Caco-2 (cell line): ENCODE results near the gene USP13. TPM values are rescaled to one million over a fixed set of nuclear protein-coding genes. Genes with fewer than 3 reads are reported as not detected.

Experiments
- BruUV-seq: library from RNA; stranded (reverse); fragments of 400-500 nt; replicated peaks from 2 replicates; lab custom pipeline; 2021; lab: Mats Ljungman, UMichigan
- CTCF ChIA-PET: fragments of 300-600 bp; sonication (Branson Sonifier 250); formaldehyde crosslinking; loops from one replicate; lab custom pipeline; 2022; ENCODE audit warnings: antibody characterized with exemption; lab: Charles Lee
- POLR2A ChIA-PET: fragments of 300-600 bp; sonication (Branson Sonifier 250); formaldehyde crosslinking; loops from one replicate; lab custom pipeline; 2022; ENCODE audit warnings: antibody characterized with exemption; lab: Charles Lee
- DNase-seq, 2 experiments: peaks; one replicate each; pipeline versions ENCODE4 v3.0.0 to v3.0.0-alpha.2; 2020 to 2022
- H3K27me3 ChIP-seq: replicated peaks from 2 replicates; pipeline ENCODE4 v1.6.0; 2011; ENCODE audit warnings: low read length; ENCODE audit not compliant: control insufficient read depth, insufficient read depth
- H3K36me3 ChIP-seq: 2 replicates; pipeline ENCODE4 v1.5.1; 2011; ENCODE audit warnings: low read length; ENCODE audit not compliant: control insufficient read depth, insufficient read depth
- H3K4me1 ChIP-seq: fragments of 250-450 bp; sonication (Bioruptor Pico); 2 replicates; pipeline ENCODE4 v1.5.1; 2020; ENCODE audit warnings: mild to moderate bottlenecking
- H3K4me3 ChIP-seq: 2 replicates; pipeline ENCODE4 v1.5.1; 2011; ENCODE audit warnings: low read depth, mild to moderate bottlenecking, control low read depth, low read length
- H3K9me3 ChIP-seq: fragments of 250-450 bp; sonication (Bioruptor Pico); 2 replicates; pipeline ENCODE4 v1.5.1; 2020; ENCODE audit warnings: mild to moderate bottlenecking, moderate library complexity
- H3K27ac Mint-ChIP-seq: one replicate; pipeline ENCODE4 v1.8.0; 2022; ENCODE audit warnings: mixed read lengths; ENCODE audit not compliant: unreplicated experiment
- H3K27me3 Mint-ChIP-seq: one replicate; pipeline ENCODE4 v1.8.0; 2022; ENCODE audit warnings: mixed read lengths; ENCODE audit not compliant: insufficient read depth, unreplicated experiment
- H3K36me3 Mint-ChIP-seq: one replicate; pipeline ENCODE4 v1.8.0; 2022; ENCODE audit warnings: mild to moderate bottlenecking, mixed read lengths; ENCODE audit not compliant: insufficient read depth, unreplicated experiment
- H3K4me1 Mint-ChIP-seq: one replicate; pipeline ENCODE4 v1.8.0; 2022; ENCODE audit warnings: low read depth, mixed read lengths; ENCODE audit not compliant: unreplicated experiment
- H3K4me3 Mint-ChIP-seq: one replicate; pipeline ENCODE4 v1.8.0; 2022; ENCODE audit warnings: mild to moderate bottlenecking, moderate library complexity, mixed read lengths; ENCODE audit not compliant: unreplicated experiment
- H3K9me3 Mint-ChIP-seq: one replicate; pipeline ENCODE4 v1.8.0; 2022; ENCODE audit warnings: mixed read lengths; ENCODE audit not compliant: unreplicated experiment
- intact Hi-C: fragments of 100-400 bp; cut with micrococcal nuclease; formaldehyde crosslinking; loops from one replicate; pipeline ENCODE4 v1.10.0; 2022; ENCODE audit not compliant: unreplicated experiment
- total RNA-seq: library from RNA; stranded (reverse); gene quantifications from 2 replicates; pipeline ENCODE4 v1.2.3, GENCODE V29; 2022
- TF ChIP-seq, protein P1 (sequence below), 2 experiments: fragments of 200-600 bp in 1 of 2; IDR thresholded peaks; 1 replicate in 1 of 2; 2 replicates in 1 of 2; pipeline versions ENCODE4 v1.5.1 to v1.8.0; 2011 to 2022; ENCODE audit warnings: antibody characterized with exemption in 1 of 2, control low read depth in 1 of 2, inconsistent platforms in 1 of 2, low read depth in 1 of 2, low read length in 1 of 2, mild to moderate bottlenecking in 1 of 2, moderate library complexity in 1 of 2; ENCODE audit not compliant: insufficient read depth in 1 of 2, severe bottlenecking in 1 of 2, unreplicated experiment in 1 of 2

Gene USP13
- total RNA-seq, 1 experiment from 2014 or later, result 16.2 TPM

GRCh38 chr3:179729981-179730380 lies 77.1 kb downstream of the USP13 start:
- Mint-ChIP-seq H3K27ac (no peak overlapping the region), H3K4me1 (peaks cover 12% of the 10 kb centered on the region), H3K27me3 (no peaks in the 10 kb centered on the region), H3K36me3 (peaks cover 13% of the 10 kb centered on the region), H3K9me3 (no peaks in the 10 kb centered on the region), H3K4me3 (no peak overlapping the region)
- ChIA-PET CTCF (no interaction called here), POLR2A (no interaction called here)
- TF ChIP-seq, protein P1, sequence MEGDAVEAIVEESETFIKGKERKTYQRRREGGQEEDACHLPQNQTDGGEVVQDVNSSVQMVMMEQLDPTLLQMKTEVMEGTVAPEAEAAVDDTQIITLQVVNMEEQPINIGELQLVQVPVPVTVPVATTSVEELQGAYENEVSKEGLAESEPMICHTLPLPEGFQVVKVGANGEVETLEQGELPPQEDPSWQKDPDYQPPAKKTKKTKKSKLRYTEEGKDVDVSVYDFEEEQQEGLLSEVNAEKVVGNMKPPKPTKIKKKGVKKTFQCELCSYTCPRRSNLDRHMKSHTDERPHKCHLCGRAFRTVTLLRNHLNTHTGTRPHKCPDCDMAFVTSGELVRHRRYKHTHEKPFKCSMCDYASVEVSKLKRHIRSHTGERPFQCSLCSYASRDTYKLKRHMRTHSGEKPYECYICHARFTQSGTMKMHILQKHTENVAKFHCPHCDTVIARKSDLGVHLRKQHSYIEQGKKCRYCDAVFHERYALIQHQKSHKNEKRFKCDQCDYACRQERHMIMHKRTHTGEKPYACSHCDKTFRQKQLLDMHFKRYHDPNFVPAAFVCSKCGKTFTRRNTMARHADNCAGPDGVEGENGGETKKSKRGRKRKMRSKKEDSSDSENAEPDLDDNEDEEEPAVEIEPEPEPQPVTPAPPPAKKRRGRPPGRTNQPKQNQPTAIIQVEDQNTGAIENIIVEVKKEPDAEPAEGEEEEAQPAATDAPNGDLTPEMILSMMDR (IDR thresholded peaks at IDR 0.05; ENCODE audit: insufficient read depth in 1 of 2, low read depth in 1 of 2, low read length in 1 of 2, severe bottlenecking in 1 of 2, unreplicated experiment in 1 of 2), result no peak
- no peaks in the 10 kb centered on the region for H3K27me3 ChIP-seq
- peaks cover 1% of the 10 kb centered on the region; the same call in 1 of the 2 replicates for H3K36me3 ChIP-seq
- no TSS peak for BruUV-seq
- peaks cover 26% of the 10 kb centered on the region for H3K4me1 ChIP-seq
- DNase-seq, result no peak
- no peaks in the 10 kb centered on the region for H3K9me3 ChIP-seq
- intact Hi-C loops, result loop anchor here (10.0 kb wide), 1 partner anchor 75 kb away; the partner anchor contains the start of gene USP13
- H3K4me3 ChIP-seq, result no peak overlapping the region

DNA sequence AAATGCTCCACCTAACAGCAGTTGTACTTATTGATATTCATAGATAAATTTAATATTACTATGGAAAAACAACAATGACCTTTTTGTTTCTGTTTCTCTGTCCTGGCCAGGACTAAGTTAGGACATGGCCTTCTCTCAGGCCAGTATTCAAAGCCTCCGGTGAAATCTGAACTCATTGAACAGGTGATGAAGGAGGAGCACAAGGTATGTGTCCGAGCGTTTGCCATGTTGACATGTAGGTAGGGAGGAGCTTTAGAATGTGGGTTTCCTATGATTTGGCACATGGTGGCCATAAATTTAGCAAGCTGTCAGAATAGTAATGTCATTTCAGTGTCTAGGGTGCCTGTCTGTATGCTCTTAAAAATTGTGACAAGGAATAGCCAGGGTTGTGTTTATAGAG lies 77.7 kb downstream of the USP13 start:
- intact Hi-C loops, result loop anchor here (10.0 kb wide), 1 partner anchor 76 kb away; the partner anchor contains the start of gene USP13
- POLR2A ChIA-PET, result no interaction called here

GRCh38 chr3:179731544-179731943 lies 78.7 kb downstream of the USP13 start:
- H3K9me3 Mint-ChIP-seq, result no peaks in the 10 kb centered on the region
- BruUV-seq, result no TSS peak
- no peak overlapping the region for H3K4me3 Mint-ChIP-seq
- TF ChIP-seq, protein P1 (IDR thresholded peaks at IDR 0.05; ENCODE audit: insufficient read depth in 1 of 2, low read depth in 1 of 2, low read length in 1 of 2, severe bottlenecking in 1 of 2, unreplicated experiment in 1 of 2), result no peak
- peaks cover 33% of the 10 kb centered on the region for H3K4me1 ChIP-seq
- H3K27ac Mint-ChIP-seq, result no peak overlapping the region
- no peak for DNase-seq
- peaks cover 1% of the 10 kb centered on the region; the same call in 1 of the 2 replicates for H3K36me3 ChIP-seq
- peaks cover 17% of the 10 kb centered on the region for H3K36me3 Mint-ChIP-seq
- intact Hi-C loops, result loop anchor here (10.0 kb wide), 1 partner anchor 77 kb away; the partner anchor contains the start of gene USP13
- peaks cover 20% of the 10 kb centered on the region for H3K4me1 Mint-ChIP-seq
- ChIA-PET CTCF (no interaction called here), POLR2A (no interaction called here)
- H3K4me3 ChIP-seq, result no peak overlapping the region
- no peaks in the 10 kb centered on the region for H3K9me3 ChIP-seq
- no peaks in the 10 kb centered on the region for H3K27me3 Mint-ChIP-seq
- no peaks in the 10 kb centered on the region for H3K27me3 ChIP-seq

More for the DNA sequence above, 77.7 kb downstream of the USP13 start:
- H3K9me3 ChIP-seq, result no peaks in the 10 kb centered on the region
- no TSS peak for BruUV-seq
- CTCF ChIA-PET, result no interaction called here
- TF ChIP-seq, protein P1 (IDR thresholded peaks at IDR 0.05; ENCODE audit: insufficient read depth in 1 of 2, low read depth in 1 of 2, low read length in 1 of 2, severe bottlenecking in 1 of 2, unreplicated experiment in 1 of 2), result no peak
- Mint-ChIP-seq H3K36me3 (peaks cover 13% of the 10 kb centered on the region), H3K9me3 (no peaks in the 10 kb centered on the region), H3K27me3 (no peaks in the 10 kb centered on the region), H3K4me1 (peaks cover 18% of the 10 kb centered on the region), H3K4me3 (no peak overlapping the region), H3K27ac (no peak overlapping the region)
- peaks cover 31% of the 10 kb centered on the region for H3K4me1 ChIP-seq
- no peak overlapping the region for H3K4me3 ChIP-seq
- DNase-seq, result no peak
- no peaks in the 10 kb centered on the region for H3K27me3 ChIP-seq
- peaks cover 1% of the 10 kb centered on the region; the same call in 1 of the 2 replicates for H3K36me3 ChIP-seq
